ENCODE data around the gene MET.

Gene MET

DNA sequence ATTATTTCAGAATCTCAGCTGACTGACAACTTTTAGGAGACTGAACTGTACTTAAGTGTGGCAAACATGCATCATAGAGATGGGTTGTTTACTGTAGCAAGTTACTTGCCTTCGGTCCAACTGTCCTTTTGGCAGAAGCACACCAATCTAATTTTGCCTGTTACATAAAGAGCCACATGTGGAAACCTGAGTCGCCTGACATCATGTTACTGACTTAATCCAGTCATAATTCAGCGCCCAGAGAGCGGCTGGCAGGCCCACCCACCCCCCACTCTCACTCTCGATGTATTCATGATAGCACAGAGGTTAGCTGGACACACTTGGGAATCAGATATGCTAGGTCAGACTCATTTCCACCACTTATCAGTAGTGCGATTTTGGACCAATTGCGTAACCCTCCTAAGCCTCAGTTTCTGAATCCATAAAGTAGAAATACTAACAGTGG lies 133.1 kb downstream of the MET start:
- DNase-seq (ENCODE audit: low read depth): no peak
- TF ChIP-seq, protein P1, sequence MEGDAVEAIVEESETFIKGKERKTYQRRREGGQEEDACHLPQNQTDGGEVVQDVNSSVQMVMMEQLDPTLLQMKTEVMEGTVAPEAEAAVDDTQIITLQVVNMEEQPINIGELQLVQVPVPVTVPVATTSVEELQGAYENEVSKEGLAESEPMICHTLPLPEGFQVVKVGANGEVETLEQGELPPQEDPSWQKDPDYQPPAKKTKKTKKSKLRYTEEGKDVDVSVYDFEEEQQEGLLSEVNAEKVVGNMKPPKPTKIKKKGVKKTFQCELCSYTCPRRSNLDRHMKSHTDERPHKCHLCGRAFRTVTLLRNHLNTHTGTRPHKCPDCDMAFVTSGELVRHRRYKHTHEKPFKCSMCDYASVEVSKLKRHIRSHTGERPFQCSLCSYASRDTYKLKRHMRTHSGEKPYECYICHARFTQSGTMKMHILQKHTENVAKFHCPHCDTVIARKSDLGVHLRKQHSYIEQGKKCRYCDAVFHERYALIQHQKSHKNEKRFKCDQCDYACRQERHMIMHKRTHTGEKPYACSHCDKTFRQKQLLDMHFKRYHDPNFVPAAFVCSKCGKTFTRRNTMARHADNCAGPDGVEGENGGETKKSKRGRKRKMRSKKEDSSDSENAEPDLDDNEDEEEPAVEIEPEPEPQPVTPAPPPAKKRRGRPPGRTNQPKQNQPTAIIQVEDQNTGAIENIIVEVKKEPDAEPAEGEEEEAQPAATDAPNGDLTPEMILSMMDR (IDR thresholded peaks at IDR 0.05; ENCODE audit: insufficient read depth, low read depth, low read length, missing control alignments): no peak
- H3K4me3 ChIP-seq (ENCODE audit: low read depth, low read length): no peak overlapping the region

DNA sequence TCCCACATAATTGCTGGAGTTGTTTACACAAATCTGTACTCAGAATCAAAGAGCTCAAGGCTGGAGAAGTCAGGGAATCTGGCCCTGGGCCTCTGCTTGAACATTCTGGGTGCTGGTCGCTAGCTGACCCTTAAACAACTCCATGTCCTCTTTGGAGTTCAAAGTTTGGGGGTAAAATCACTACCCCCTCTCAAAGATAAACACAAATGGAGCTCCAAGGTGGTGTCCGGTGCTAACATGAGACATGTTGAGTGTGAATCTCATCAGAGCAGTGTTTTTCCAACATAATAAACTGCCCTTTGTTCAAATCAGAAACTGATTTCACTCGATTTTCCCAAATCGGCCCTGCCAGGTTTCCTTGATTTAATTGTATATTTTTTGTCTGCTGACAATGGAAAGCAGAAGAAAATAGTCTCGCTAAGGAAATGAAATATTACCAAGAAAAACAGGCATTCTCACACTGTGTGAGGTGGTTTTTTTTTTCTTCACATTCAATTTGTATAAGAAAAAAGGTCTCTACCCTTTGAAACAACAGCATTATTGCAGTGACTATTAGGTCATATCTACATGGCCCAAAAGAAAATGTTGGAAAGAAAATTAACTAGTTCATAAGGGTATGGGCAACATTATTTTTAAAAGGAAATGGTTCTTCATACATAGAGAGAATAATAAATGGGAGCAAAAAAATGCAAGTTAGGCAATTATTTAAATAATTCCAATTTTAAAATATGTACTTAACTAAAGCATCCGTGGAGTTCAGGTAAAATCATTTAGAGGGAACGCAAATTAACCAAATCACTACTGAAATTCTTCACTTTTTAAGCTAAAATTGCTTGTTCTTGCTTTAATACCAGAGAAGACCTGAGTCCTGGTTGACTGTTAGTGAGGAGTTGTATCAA lies 134.3 kb downstream of the MET start:
- H3K4me3 ChIP-seq (ENCODE audit: low read depth, low read length): no peak overlapping the region
- DNase-seq (ENCODE audit: low read depth): no peak
- TF ChIP-seq, protein P1 (IDR thresholded peaks at IDR 0.05; ENCODE audit: insufficient read depth, low read depth, low read length, missing control alignments): no peak

DNA sequence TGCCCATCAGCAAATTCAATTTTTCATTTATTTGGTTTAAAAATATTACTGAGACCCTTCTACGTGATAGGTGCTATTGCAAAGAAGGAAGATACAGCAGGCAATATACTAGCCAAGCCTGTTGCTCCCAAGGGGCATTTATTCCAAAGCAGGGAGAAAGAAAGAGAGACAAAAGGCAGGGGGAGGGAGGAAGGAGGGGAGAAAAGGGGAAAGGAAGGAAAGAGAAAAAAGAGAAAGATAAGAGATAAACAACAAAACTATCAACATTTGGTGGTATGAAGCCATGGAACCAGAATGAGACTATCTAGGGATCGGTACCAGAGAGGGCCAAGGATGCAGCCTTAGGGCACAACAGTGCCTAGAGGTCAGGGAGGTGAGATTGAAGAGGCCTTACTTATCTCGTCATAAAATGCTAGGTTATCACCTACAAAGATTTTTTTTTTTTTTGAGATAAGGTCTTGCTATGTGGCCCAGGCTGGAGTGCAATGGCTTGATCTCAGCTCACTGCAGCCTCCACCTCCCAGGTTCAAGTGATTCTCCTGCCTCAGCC lies 135.1 kb downstream of the MET start:
- no peak overlapping the region for H3K4me3 ChIP-seq (ENCODE audit: low read depth, low read length)
- DNase-seq (ENCODE audit: low read depth): no peak
- TF ChIP-seq, protein P1 (IDR thresholded peaks at IDR 0.05; ENCODE audit: insufficient read depth, low read depth, low read length, missing control alignments): no peak

DNA sequence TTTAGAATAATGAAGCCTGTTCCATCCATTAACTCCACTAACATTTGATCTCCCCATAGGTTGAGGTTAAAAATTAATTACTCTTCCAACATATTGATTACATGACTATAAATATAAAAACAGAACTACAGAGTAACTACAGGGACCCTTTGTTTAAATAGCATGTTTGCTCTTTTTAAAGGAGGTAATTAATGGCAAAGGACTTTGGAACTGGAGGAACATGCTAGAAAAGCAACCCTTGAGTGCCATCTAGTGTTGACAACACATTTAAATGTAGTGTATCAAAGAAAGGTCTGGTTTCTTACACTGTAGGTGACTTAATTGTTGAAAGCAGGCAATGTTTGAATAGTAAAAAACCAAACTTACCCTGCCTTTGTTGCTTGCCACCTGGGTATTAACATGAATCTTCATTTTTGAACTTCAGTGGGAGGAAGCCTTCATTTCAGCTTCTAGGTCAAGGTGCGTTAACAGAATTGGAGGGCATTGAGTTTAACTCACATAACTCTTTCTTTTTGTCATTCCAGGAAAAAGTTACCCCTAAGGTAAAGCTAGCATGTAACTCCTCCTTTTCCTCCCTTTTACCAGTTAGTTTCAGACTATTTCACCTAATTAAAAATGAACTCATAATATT lies 137.8 kb downstream of the MET start:
- H3K4me3 ChIP-seq (ENCODE audit: low read depth, low read length): no peak overlapping the region
- peak; percentile 68 for DNase-seq (ENCODE audit: low read depth)
- TF ChIP-seq, protein P1 (IDR thresholded peaks at IDR 0.05; ENCODE audit: insufficient read depth, low read depth, low read length, missing control alignments): peak; percentile 45

DNA sequence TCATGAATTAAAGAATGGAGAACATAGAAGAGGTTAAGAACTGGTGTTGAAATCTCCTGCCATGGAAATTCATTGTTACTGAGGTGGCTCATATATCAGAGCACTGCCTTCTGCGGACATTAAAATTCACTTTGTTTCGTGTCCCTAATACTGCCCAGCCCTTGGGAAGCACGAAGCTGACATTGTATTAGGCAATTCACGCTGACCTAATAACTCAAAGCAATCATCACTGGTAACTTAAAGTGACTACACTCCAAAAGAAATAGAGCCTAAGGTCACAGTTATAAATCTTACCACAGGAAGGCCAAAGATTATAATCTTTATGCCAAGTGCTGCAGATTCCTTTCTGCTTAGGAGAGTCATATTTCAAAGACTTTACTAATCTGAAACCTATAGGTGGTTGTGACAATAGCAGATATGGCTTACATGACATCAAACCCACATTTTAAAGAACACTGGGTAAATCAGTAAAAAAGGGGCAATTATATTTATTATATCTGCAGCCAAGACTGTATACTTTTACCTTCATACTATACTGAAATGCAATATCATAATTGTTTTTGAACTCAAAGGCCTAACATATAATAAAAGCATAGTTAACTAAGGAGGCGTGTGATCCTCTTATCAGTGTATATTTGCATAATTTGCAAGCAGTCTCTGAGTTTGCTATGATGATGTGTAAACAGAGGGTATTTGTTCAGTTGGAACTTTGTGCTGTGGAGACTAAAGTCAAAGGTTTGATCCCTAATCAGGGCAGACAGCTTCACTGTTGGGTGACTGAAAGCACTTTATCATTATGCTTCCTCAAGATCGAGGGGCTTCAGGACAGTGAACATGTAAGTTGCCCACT lies 138.5 kb downstream of the MET start:
- TF ChIP-seq, protein P1 (IDR thresholded peaks at IDR 0.05; ENCODE audit: insufficient read depth, low read depth, low read length, missing control alignments): no peak
- no peak overlapping the region for H3K4me3 ChIP-seq (ENCODE audit: low read depth, low read length)
- DNase-seq (ENCODE audit: low read depth): no peak

DNA sequence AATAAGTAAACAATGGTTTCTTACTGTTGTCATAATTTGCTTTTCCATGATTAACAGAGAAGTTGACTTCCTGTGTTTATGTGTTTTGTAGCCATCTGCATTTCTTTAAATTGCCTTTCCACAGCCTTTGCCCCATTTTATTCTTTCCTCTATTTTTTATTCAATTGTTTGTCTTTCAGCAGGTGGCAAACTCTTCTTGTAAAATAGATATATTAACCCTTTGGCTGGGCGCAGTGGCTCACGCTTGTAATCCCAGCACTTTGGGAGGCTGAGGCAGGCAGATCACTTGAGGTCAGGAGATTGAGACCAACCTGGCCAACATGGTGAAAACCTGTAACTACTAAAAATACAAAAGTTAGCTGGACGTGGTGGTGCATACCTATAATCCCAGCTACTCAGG lies 139.8 kb downstream of the MET start:
- TF ChIP-seq, protein P1 (IDR thresholded peaks at IDR 0.05; ENCODE audit: insufficient read depth, low read depth, low read length, missing control alignments): no peak
- no peak for DNase-seq (ENCODE audit: low read depth)
- no peak overlapping the region for H3K4me3 ChIP-seq (ENCODE audit: low read depth, low read length)
